Measurements from ENCODE around the gene STARD3NL.
"Not testable (repeated sequence)": the region's sequence is repeated elsewhere in the genome, so short reads cannot be mapped to it uniquely, and the experiment has no call there.

The STARD3NL gene

DNA sequence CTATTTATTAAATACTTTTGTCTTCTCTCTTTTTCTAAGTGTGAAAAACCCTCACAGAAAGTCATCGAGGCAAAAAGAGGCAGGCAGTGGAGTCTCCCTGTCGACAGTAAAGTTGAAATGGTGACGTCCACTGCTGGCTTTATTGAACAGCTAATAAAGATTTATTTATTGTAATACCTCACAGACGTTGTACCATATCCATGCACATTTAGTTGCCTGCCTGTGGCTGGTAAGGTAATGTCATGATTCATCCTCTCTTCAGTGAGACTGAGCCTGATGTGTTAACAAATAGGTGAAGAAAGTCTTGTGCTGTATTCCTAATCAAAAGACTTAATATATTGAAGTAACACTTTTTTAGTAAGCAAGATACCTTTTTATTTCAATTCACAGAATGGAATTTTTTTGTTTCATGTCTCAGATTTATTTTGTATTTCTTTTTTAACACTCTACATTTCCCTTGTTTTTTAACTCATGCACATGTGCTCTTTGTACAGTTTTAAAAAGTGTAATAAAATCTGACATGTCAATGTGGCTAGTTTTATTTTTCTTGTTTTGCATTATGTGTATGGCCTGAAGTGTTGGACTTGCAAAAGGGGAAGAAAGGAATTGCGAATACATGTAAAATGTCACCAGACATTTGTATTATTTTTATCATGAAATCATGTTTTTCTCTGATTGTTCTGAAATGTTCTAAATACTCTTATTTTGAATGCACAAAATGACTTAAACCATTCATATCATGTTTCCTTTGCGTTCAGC is 52.0 kb downstream of the STARD3NL start:
- Histone ChIP-seq H3K4me1 (ENCODE audit: control extremely low read depth in 1 of 4, control insufficient read depth in 4 of 4, insufficient read depth in 4 of 4, low read length in 3 of 4) (peaks cover 21 to 61% (median 30%) of the 10 kb centered on the region in 4 experiments), H3K9me3 (ENCODE audit: control extremely low read depth in 1 of 5, control insufficient read depth in 4 of 5, insufficient read depth in 2 of 5, low read depth in 1 of 5, low read length in 4 of 5) (no peaks in the 10 kb centered on the region), H3K4me3 (ENCODE audit: control insufficient read depth in 1 of 7, extremely low read depth in 1 of 7, insufficient read depth in 4 of 7, low read depth in 2 of 7, low read length in 6 of 7) (no peak overlapping the region), H3K27me3 (replicated peaks in 2 of 5; ENCODE audit: control insufficient read depth in 4 of 5, insufficient read depth in 5 of 5, low read length in 4 of 5) (no peaks in the 10 kb centered on the region), H3K36me3 (ENCODE audit: control insufficient read depth in 4 of 4, insufficient read depth in 4 of 4, low read length in 3 of 4) (peaks cover 9 to 55% (median 28%) of the 10 kb centered on the region in 4 experiments), H3K27ac (ENCODE audit: insufficient read depth in 1 of 2, low read depth in 1 of 2, low read length in 2 of 2, poor library complexity in 1 of 2, severe bottlenecking in 2 of 2) (no peak overlapping the region)
- ChIA-PET POLR2A (no interaction called here), CTCF (interaction anchor here (0.7 to 2.4 kb wide), 5 partner anchors 8 to 105 kb away, joined by 3 to 11 read pairs (median 5); no protein-coding TSS in a partner anchor)
- DNase-seq, result no peak
- WGBS (ENCODE audit: insufficient coverage), result no CpG with 5 or more reads among the region's 6 CpGs

DNA sequence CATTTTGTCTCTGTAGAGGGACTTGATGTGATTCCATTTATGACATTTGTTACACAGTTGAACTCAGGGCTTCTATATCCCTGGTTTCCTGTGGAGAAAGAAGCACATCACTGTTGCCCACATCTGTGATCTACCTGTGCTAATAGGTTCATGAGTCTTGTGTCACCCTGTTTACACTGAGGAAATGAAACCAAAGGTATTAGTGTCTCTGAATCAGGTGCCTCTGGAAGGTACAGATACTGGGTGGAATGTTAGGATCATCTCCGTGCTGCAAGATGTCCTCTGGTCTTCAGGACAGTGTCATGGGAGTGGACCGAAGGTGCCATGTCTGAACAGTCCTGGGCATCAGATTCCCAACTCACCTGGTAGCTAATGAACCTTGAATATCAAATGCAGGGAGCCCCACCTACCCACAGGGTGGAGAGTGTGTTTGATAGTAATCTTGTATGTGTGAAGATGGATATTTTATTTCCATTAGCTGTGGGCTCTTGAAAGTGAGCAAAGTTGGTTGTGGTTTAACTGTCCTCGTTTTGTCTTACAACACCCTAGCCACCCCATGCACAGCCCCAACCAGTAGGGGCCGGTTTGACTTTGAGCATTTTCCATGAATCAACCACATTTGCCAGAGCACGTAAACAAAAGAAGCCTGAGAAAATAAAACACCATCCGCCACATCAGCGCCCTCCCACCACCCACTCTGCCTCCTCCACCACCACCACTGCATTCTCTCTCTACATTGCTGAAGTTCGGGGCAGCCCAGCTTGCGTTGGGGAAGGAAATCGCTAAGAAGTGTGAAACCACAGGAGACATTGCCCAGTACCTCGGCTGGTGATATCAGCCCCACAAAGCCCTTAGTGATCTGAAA is 54.7 kb downstream of the STARD3NL start:
- CTCF ChIA-PET, result interaction anchor here (0.7 to 1.6 kb wide), 6 partner anchors 10 to 136 kb away, joined by 3 to 7 read pairs (median 4); no protein-coding TSS in a partner anchor
- peak overlapping the region in 3 of 7 experiments; percentile 11 to 48 (median 33) for H3K4me3 ChIP-seq (ENCODE audit: control insufficient read depth in 1 of 7, extremely low read depth in 1 of 7, insufficient read depth in 4 of 7, low read depth in 2 of 7, low read length in 6 of 7)
- peaks cover 24 to 67% (median 32%) of the 10 kb centered on the region in 4 experiments for H3K4me1 ChIP-seq (ENCODE audit: control extremely low read depth in 1 of 4, control insufficient read depth in 4 of 4, insufficient read depth in 4 of 4, low read length in 3 of 4)
- peak overlapping the region; percentile 13 to 16 for H3K27ac ChIP-seq (ENCODE audit: insufficient read depth in 1 of 2, low read depth in 1 of 2, low read length in 2 of 2, poor library complexity in 1 of 2, severe bottlenecking in 2 of 2)
- 18% methylated on average over 11 of the region's 11 CpGs for WGBS (ENCODE audit: insufficient coverage)
- POLR2A ChIA-PET, result interaction anchor here (0.6 to 0.7 kb wide), 2 partner anchors 29 to 107 kb away, joined by 3 to 4 read pairs; no protein-coding TSS in a partner anchor
- H3K36me3 ChIP-seq (ENCODE audit: control insufficient read depth in 4 of 4, insufficient read depth in 4 of 4, low read length in 3 of 4), result peaks cover 0 to 36% (median 17%) of the 10 kb centered on the region in 4 experiments
- H3K9me3 ChIP-seq (ENCODE audit: control extremely low read depth in 1 of 5, control insufficient read depth in 4 of 5, insufficient read depth in 2 of 5, low read depth in 1 of 5, low read length in 4 of 5), result no peaks in the 10 kb centered on the region
- no peaks in the 10 kb centered on the region for H3K27me3 ChIP-seq (replicated peaks in 2 of 5; ENCODE audit: control insufficient read depth in 4 of 5, insufficient read depth in 5 of 5, low read length in 4 of 5)
- DNase-seq, result peak; percentile 70 to 95 (median 92)

DNA sequence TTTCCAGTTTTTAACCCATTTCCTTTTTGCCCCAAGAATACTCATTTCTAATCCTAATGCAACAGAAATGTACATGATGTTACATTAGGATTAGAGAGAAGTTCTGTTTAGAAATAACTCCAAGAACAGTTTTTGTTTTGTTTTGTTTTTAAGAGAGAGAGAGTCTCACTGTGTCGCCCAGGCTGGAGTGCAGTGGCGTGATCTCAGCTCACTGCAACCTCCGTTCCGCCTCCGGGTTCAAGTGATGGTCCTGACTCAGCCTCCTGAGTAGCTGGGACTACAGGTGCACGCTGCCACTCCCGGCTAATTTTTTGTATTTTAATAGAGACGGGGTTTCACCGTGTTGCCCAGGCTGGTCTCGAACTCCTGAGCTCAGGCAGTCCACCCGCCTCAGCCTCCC is 56.7 kb downstream of the STARD3NL start:
- not testable (repeated sequence) for H3K27ac ChIP-seq (ENCODE audit: insufficient read depth in 1 of 2, low read depth in 1 of 2, low read length in 2 of 2, poor library complexity in 1 of 2, severe bottlenecking in 2 of 2)
- CTCF ChIA-PET, result interaction anchor here (1.1 to 2.0 kb wide), 6 partner anchors 8 to 93 kb away, joined by 3 to 5 read pairs (median 4); no protein-coding TSS in a partner anchor

DNA sequence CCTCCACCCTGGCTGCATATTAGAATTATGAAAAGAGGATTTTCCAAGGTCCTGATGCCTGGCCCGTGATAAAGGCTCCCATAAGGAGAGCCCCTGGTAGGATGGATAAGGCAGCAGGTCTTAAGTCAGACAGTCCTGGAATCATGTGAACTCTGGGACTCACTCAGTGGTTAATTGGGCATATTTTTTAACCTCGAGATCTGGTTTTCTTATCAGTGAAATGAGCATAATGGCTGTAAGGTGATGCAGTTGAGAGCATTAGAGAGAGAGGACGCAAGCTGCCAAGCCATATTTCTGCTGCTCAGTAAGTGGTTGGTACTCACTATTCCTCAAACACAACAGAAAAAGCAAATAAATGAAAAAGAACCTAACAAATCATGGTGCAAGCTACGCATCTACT is 57.6 kb downstream of the STARD3NL start:
- Histone ChIP-seq H3K27me3 (replicated peaks in 2 of 5; ENCODE audit: control insufficient read depth in 4 of 5, insufficient read depth in 5 of 5, low read length in 4 of 5) (no peaks in the 10 kb centered on the region), H3K4me3 (ENCODE audit: control insufficient read depth in 1 of 7, extremely low read depth in 1 of 7, insufficient read depth in 4 of 7, low read depth in 2 of 7, low read length in 6 of 7) (no peak overlapping the region), H3K36me3 (ENCODE audit: control insufficient read depth in 4 of 4, insufficient read depth in 4 of 4, low read length in 3 of 4) (peaks cover 0 to 9% (median 2%) of the 10 kb centered on the region in 4 experiments), H3K27ac (ENCODE audit: insufficient read depth in 1 of 2, low read depth in 1 of 2, low read length in 2 of 2, poor library complexity in 1 of 2, severe bottlenecking in 2 of 2) (no peak overlapping the region), H3K9me3 (ENCODE audit: control extremely low read depth in 1 of 5, control insufficient read depth in 4 of 5, insufficient read depth in 2 of 5, low read depth in 1 of 5, low read length in 4 of 5) (no peaks in the 10 kb centered on the region), H3K4me1 (ENCODE audit: control extremely low read depth in 1 of 4, control insufficient read depth in 4 of 4, insufficient read depth in 4 of 4, low read length in 3 of 4) (peaks cover 24 to 50% (median 27%) of the 10 kb centered on the region in 4 experiments)
- ChIA-PET POLR2A (no interaction called here), CTCF (interaction anchor here (0.9 to 2.0 kb wide), 7 partner anchors 9 to 100 kb away, joined by 3 to 6 read pairs (median 3); no protein-coding TSS in a partner anchor)
- no peak for DNase-seq
- 91% methylated on average over 1 of the region's 4 CpGs for WGBS (ENCODE audit: insufficient coverage)

More for the DNA sequence above, 56.7 kb downstream of the STARD3NL start:
- Histone ChIP-seq H3K4me1 (ENCODE audit: control extremely low read depth in 1 of 4, control insufficient read depth in 4 of 4, insufficient read depth in 4 of 4, low read length in 3 of 4) (peaks cover 24 to 59% (median 28%) of the 10 kb centered on the region in 4 experiments), H3K36me3 (ENCODE audit: control insufficient read depth in 4 of 4, insufficient read depth in 4 of 4, low read length in 3 of 4) (peaks cover 0 to 18% (median 8%) of the 10 kb centered on the region in 4 experiments)
- POLR2A ChIA-PET, result interaction anchor here (0.7 kb wide), 1 partner anchor 134 kb away, joined by 10 read pairs; no protein-coding TSS in a partner anchor
- DNase-seq; H3K27me3 ChIP-seq (replicated peaks in 2 of 5; ENCODE audit: control insufficient read depth in 4 of 5, insufficient read depth in 5 of 5, low read length in 4 of 5); H3K4me3 ChIP-seq (ENCODE audit: control insufficient read depth in 1 of 7, extremely low read depth in 1 of 7, insufficient read depth in 4 of 7, low read depth in 2 of 7, low read length in 6 of 7); H3K9me3 ChIP-seq (ENCODE audit: control extremely low read depth in 1 of 5, control insufficient read depth in 4 of 5, insufficient read depth in 2 of 5, low read depth in 1 of 5, low read length in 4 of 5): not testable (repeated sequence)
- 98% methylated on average over 11 of the region's 11 CpGs for WGBS (ENCODE audit: insufficient coverage)

DNA sequence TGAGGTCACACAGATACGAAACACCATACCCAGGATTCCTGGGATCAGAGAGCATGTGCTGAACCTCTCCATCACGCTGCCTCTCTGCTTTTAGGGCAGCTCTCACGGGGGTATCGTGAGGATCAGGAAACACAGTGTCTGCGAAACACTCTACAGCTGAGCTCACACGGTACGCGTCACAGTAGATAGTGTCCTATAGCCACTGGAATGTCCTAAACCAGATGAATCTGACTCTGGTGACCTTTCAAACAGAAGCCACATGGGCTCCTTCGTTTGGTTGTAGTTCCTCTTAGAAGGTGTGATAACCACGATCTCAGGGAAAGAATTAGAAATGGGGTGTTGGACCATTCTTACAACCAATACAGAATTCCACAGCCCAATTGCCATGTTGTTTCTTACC is 61.1 kb downstream of the STARD3NL start:
- H3K36me3 ChIP-seq (ENCODE audit: control insufficient read depth in 4 of 4, insufficient read depth in 4 of 4, low read length in 3 of 4); POLR2A ChIA-PET; CTCF ChIA-PET; H3K9me3 ChIP-seq (ENCODE audit: control extremely low read depth in 1 of 5, control insufficient read depth in 4 of 5, insufficient read depth in 2 of 5, low read depth in 1 of 5, low read length in 4 of 5); DNase-seq; H3K4me3 ChIP-seq (ENCODE audit: control insufficient read depth in 1 of 7, extremely low read depth in 1 of 7, insufficient read depth in 4 of 7, low read depth in 2 of 7, low read length in 6 of 7); H3K27ac ChIP-seq (ENCODE audit: insufficient read depth in 1 of 2, low read depth in 1 of 2, low read length in 2 of 2, poor library complexity in 1 of 2, severe bottlenecking in 2 of 2); H3K27me3 ChIP-seq (replicated peaks in 2 of 5; ENCODE audit: control insufficient read depth in 4 of 5, insufficient read depth in 5 of 5, low read length in 4 of 5): not testable (repeated sequence)
- 94% methylated on average over 6 of the region's 10 CpGs for WGBS (ENCODE audit: insufficient coverage)
- peaks cover 2 to 23% (median 5%) of the 10 kb centered on the region in 4 experiments for H3K4me1 ChIP-seq (ENCODE audit: control extremely low read depth in 1 of 4, control insufficient read depth in 4 of 4, insufficient read depth in 4 of 4, low read length in 3 of 4)

DNA sequence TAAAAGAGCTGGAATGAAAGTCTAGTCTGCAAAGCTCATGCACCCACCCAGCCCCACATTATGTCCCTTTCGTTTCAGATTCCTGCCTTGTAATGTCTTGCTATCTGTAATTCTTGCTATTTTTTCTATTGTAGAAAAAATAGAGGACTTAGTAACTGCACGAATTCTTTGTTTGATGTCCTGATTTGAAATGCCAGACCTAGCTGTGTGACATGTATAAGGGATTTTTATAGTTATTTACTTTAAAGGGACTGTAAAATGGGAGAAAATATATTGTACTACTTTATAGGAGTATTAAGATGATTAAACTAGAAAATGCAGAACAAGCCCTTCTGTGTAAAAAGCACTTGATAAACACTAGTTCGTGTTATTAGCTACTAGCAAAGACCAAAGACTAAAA is 63.0 kb downstream of the STARD3NL start:
- no CpG with 5 or more reads among the region's 3 CpGs for WGBS (ENCODE audit: insufficient coverage)
- POLR2A ChIA-PET, result no interaction called here
- H3K4me1 ChIP-seq (ENCODE audit: control extremely low read depth in 1 of 4, control insufficient read depth in 4 of 4, insufficient read depth in 4 of 4, low read length in 3 of 4), result peaks cover 0 to 8% (median 2%) of the 10 kb centered on the region in 4 experiments
- no peaks in the 10 kb centered on the region for H3K9me3 ChIP-seq (ENCODE audit: control extremely low read depth in 1 of 5, control insufficient read depth in 4 of 5, insufficient read depth in 2 of 5, low read depth in 1 of 5, low read length in 4 of 5)
- no peak overlapping the region for H3K27ac ChIP-seq (ENCODE audit: insufficient read depth in 1 of 2, low read depth in 1 of 2, low read length in 2 of 2, poor library complexity in 1 of 2, severe bottlenecking in 2 of 2)
- H3K27me3 ChIP-seq (replicated peaks in 2 of 5; ENCODE audit: control insufficient read depth in 4 of 5, insufficient read depth in 5 of 5, low read length in 4 of 5), result no peaks in the 10 kb centered on the region
- H3K36me3 ChIP-seq (ENCODE audit: control insufficient read depth in 4 of 4, insufficient read depth in 4 of 4, low read length in 3 of 4), result peaks cover 0 to 3% (median under 1%) of the 10 kb centered on the region in 4 experiments
- no peak overlapping the region for H3K4me3 ChIP-seq (ENCODE audit: control insufficient read depth in 1 of 7, extremely low read depth in 1 of 7, insufficient read depth in 4 of 7, low read depth in 2 of 7, low read length in 6 of 7)
- CTCF ChIA-PET, result interaction anchor here (0.6 kb wide), 1 partner anchor 133 kb away, joined by 3 read pairs; no protein-coding TSS in a partner anchor
- no peak for DNase-seq
